Tibial artery (tissue), 4 donors: ENCODE measurements around the gene GPD2.

Source experiments
- DNase-seq, 2 donors: peaks; one replicate each; pipeline ENCODE4 v3.0.0-alpha.2; 2019
- H3K27ac ChIP-seq, 2 donors: fragments of 200-600 bp; sonication (generic) in 1 of 2; 1 replicate in 1 of 2; 2 replicates in 1 of 2; pipeline ENCODE4 v1.5.1; 2018 to 2019; ENCODE audit warnings: mild to moderate bottlenecking in 1 of 2
- H3K27me3 ChIP-seq, 2 donors: fragments of 200-600 bp; sonication (generic) in 1 of 2; one replicate each; pipeline versions ENCODE4 v1.5.1 to v1.6.0; 2016 to 2019
- H3K36me3 ChIP-seq, 3 donors: fragments of 200-600 bp; sonication (generic) in 2 of 3; one replicate each; pipeline ENCODE4 v1.5.1; 2016 to 2019; ENCODE audit warnings: mild to moderate bottlenecking in 2 of 3
- H3K4me1 ChIP-seq, 4 donors: fragments of 200-600 bp; sonication (generic) in 2 of 4; 1 replicate in 3 of 4; 2 replicates in 1 of 4; pipeline ENCODE4 v1.5.1; 2016 to 2019
- H3K4me3 ChIP-seq, 2 donors: fragments of 200-600 bp; sonication (generic) in 1 of 2; 1 replicate in 1 of 2; 2 replicates in 1 of 2; pipeline ENCODE4 v1.5.1; 2018 to 2019; ENCODE audit warnings: mild to moderate bottlenecking in 2 of 2
- H3K9me3 ChIP-seq, 3 donors: fragments of 200-600 bp; sonication (generic) in 1 of 3; one replicate each; pipeline ENCODE4 v1.5.1; 2016 to 2019
- intact Hi-C: fragments of 100-400 bp; cut with DNase I; formaldehyde crosslinking; loops from one replicate; pipeline ENCODE4 v1.15.0; 2023; ENCODE audit warnings: low total_unique reads
- TF ChIP-seq, protein P1 (sequence below), 2 experiments: fragments of 200-600 bp in 1 of 2; fragments of 450-650 bp in 1 of 2; IDR thresholded peaks; one replicate each; pipeline ENCODE4 v1.5.1; 2017 to 2019; ENCODE audit warnings: antibody characterized with exemption in 2 of 2, mild to moderate bottlenecking in 1 of 2, moderate library complexity in 1 of 2

GPD2 gene

GRCh38 chr2:156563994-156564753 is 128.0 kb downstream of the GPD2 start:
- no peak overlapping the region for H3K27ac ChIP-seq
- no peaks in the 10 kb centered on the region for H3K27me3 ChIP-seq
- H3K36me3 ChIP-seq, result peaks cover under 1 to 7% (median 6%) of the 10 kb centered on the region in 3 donors
- no peak for DNase-seq
- TF ChIP-seq, protein P1, sequence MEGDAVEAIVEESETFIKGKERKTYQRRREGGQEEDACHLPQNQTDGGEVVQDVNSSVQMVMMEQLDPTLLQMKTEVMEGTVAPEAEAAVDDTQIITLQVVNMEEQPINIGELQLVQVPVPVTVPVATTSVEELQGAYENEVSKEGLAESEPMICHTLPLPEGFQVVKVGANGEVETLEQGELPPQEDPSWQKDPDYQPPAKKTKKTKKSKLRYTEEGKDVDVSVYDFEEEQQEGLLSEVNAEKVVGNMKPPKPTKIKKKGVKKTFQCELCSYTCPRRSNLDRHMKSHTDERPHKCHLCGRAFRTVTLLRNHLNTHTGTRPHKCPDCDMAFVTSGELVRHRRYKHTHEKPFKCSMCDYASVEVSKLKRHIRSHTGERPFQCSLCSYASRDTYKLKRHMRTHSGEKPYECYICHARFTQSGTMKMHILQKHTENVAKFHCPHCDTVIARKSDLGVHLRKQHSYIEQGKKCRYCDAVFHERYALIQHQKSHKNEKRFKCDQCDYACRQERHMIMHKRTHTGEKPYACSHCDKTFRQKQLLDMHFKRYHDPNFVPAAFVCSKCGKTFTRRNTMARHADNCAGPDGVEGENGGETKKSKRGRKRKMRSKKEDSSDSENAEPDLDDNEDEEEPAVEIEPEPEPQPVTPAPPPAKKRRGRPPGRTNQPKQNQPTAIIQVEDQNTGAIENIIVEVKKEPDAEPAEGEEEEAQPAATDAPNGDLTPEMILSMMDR (IDR thresholded peaks at IDR 0.05), result no peak
- intact Hi-C loops, result no loop called here
- H3K4me3 ChIP-seq, result no peak overlapping the region
- no peaks in the 10 kb centered on the region for H3K9me3 ChIP-seq
- H3K4me1 ChIP-seq, result no peaks in the 10 kb centered on the region

DNA sequence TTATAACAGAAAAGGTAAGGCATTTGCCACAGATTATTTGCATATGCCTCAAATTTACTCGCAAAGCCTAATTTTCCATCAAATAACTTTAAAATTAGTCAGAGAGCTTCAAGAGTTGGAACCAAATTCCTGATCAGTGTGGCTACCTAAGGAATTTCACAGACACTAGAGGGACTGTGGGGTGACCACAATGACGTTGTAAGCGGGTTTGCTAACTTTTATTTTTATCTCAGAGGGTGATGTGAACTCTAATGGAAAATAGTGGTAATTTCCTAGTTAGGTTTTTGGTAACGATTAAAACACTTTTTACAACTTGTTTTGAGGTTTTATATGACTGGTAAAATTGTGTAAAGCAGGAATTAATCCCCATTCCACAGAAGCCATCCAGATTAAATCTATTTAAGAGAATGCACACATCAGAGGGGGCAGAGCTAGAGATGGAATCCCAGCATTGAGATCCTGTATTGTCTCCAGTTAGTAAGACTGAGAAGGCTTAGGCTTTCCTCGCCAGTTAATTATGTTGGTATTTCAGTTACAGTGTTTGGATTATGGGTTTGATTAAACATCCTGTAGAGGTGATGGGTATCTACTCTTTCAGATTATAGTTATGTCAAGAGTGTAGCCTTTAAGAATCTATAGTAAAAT is 129.0 kb downstream of the GPD2 start:
- Histone ChIP-seq H3K27me3 (no peaks in the 10 kb centered on the region), H3K9me3 (no peaks in the 10 kb centered on the region), H3K36me3 (peaks cover 7 to 13% (median 12%) of the 10 kb centered on the region in 3 donors), H3K4me1 (no peaks in the 10 kb centered on the region), H3K4me3 (no peak overlapping the region), H3K27ac (no peak overlapping the region)
- TF ChIP-seq, protein P1 (IDR thresholded peaks at IDR 0.05), result no peak
- intact Hi-C loops, result no loop called here
- DNase-seq, result no peak

DNA sequence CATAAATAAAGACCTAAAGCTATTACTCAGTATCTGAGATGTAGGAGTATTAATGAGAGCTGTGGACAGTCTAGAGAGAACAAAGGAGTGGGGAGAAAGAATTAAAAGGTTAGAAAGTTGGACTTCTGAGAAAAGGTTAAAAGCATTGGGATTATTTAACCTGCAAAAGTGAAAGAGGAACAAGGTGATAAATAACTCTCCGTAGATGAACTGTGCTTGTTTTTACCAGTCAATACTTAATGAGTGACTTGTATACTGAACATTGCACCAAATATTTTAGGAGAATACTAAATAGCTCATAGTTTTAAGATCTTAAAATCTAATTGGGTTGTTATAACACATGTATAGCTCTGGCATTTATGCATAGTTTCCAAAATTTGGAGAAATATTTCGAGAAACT is 137.5 kb downstream of the GPD2 start:
- no peaks in the 10 kb centered on the region for H3K9me3 ChIP-seq
- TF ChIP-seq, protein P1 (IDR thresholded peaks at IDR 0.05), result no peak
- H3K4me1 ChIP-seq, result no peaks in the 10 kb centered on the region
- no peaks in the 10 kb centered on the region for H3K27me3 ChIP-seq
- DNase-seq, result no peak
- peaks cover 22 to 31% (median 26%) of the 10 kb centered on the region in 3 donors for H3K36me3 ChIP-seq
- H3K4me3 ChIP-seq, result no peak overlapping the region
- H3K27ac ChIP-seq, result no peak overlapping the region
- intact Hi-C loops, result no loop called here

- H3K9me3 ChIP-seq, result no peaks in the 10 kb centered on the region
- intact Hi-C loops, result no loop called here
- no peak overlapping the region for H3K4me3 ChIP-seq
- H3K4me1 ChIP-seq, result no peaks in the 10 kb centered on the region
- peaks cover 21 to 31% (median 24%) of the 10 kb centered on the region in 3 donors for H3K36me3 ChIP-seq
- H3K27ac ChIP-seq, result no peak overlapping the region
- no peaks in the 10 kb centered on the region for H3K27me3 ChIP-seq
- TF ChIP-seq, protein P1 (IDR thresholded peaks at IDR 0.05), result no peak
- no peak for DNase-seq
Observed at GRCh38 chr2:156574112-156574511, 137.9 kb downstream of the GPD2 start.

DNA sequence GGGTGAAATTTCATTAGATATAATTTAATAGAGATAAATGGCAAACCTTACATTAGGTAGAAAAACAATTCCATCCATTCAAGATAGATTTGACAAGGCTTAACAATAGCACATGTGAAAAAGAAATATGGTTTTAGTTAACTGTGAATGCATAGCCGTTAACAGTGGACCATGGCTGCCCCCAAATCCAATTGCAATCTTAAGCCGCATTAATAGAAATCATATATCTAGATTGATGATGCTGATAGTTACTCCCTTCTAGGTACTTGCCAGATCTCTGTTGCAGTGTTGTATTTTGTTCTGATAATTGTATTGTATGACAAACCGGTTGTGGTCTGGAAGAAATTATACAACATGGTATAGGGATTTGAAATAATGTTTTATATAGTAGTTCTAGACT is 139.8 kb downstream of the GPD2 start:
- Histone ChIP-seq H3K27ac (no peak overlapping the region), H3K9me3 (no peaks in the 10 kb centered on the region), H3K36me3 (peaks cover 8 to 23% (median 20%) of the 10 kb centered on the region in 3 donors), H3K4me3 (no peak overlapping the region), H3K4me1 (no peaks in the 10 kb centered on the region), H3K27me3 (no peaks in the 10 kb centered on the region)
- TF ChIP-seq, protein P1 (IDR thresholded peaks at IDR 0.05), result no peak
- DNase-seq, result no peak
- intact Hi-C loops, result no loop called here
